ENCODE data around the gene LILRA6.
"Not testable (repeated sequence)": the region's sequence is repeated elsewhere in the genome, so short reads cannot be mapped to it uniquely, and the experiment has no call there.

Gene LILRA6

GRCh38 chr19:54252243-54252642 is 9.7 kb upstream of the LILRA6 start:
- Histone ChIP-seq H3K4me1 (ENCODE audit: control insufficient read depth in 1 of 2, insufficient read depth in 2 of 2, low read length in 2 of 2) (peaks cover 0 to 5% of the 10 kb centered on the region in 2 donors), H3K27me3 (ENCODE audit: control insufficient read depth in 1 of 2, insufficient read depth in 2 of 2, low read length in 2 of 2) (peaks cover 0 to 4% of the 10 kb centered on the region in 2 donors)

GRCh38 chr19:54248016-54248601 is 5.5 kb upstream of the LILRA6 start:
- H3K9ac ChIP-seq (ENCODE audit: low read depth in 1 of 2, low read length in 2 of 2), result no peak overlapping the region
- H3K9me3 ChIP-seq (ENCODE audit: control insufficient read depth in 1 of 2, low read length in 2 of 2), result no peaks in the 10 kb centered on the region

More at GRCh38 chr19:54252243-54252642, 9.7 kb upstream of the LILRA6 start:
- Histone ChIP-seq H3K36me3 (ENCODE audit: control insufficient read depth in 1 of 2, insufficient read depth in 2 of 2, low read length in 2 of 2) (no peaks in the 10 kb centered on the region), H3K9ac (ENCODE audit: low read depth in 1 of 2, low read length in 2 of 2) (no peak overlapping the region), H3K4me3 (ENCODE audit: low read depth in 1 of 2, low read length in 2 of 2) (no peak overlapping the region), H3K27ac (ENCODE audit: low read depth, low read length) (no peak overlapping the region), H3K9me3 (ENCODE audit: control insufficient read depth in 1 of 2, low read length in 2 of 2) (no peaks in the 10 kb centered on the region)

GRCh38 chr19:54247106-54247930 is 4.7 kb upstream of the LILRA6 start:
- Histone ChIP-seq H3K27me3 (ENCODE audit: control insufficient read depth in 1 of 2, insufficient read depth in 2 of 2, low read length in 2 of 2) (no peaks in the 10 kb centered on the region), H3K9ac (ENCODE audit: low read depth in 1 of 2, low read length in 2 of 2) (no peak overlapping the region), H3K27ac (ENCODE audit: low read depth, low read length) (no peak overlapping the region), H3K36me3 (ENCODE audit: control insufficient read depth in 1 of 2, insufficient read depth in 2 of 2, low read length in 2 of 2) (no peaks in the 10 kb centered on the region), H3K4me3 (ENCODE audit: low read depth in 1 of 2, low read length in 2 of 2) (no peak overlapping the region), H3K4me1 (ENCODE audit: control insufficient read depth in 1 of 2, insufficient read depth in 2 of 2, low read length in 2 of 2) (peaks cover 0 to 6% of the 10 kb centered on the region in 2 donors), H3K9me3 (ENCODE audit: control insufficient read depth in 1 of 2, low read length in 2 of 2) (no peaks in the 10 kb centered on the region)

More at GRCh38 chr19:54248016-54248601, 5.5 kb upstream of the LILRA6 start:
- Histone ChIP-seq H3K36me3 (ENCODE audit: control insufficient read depth in 1 of 2, insufficient read depth in 2 of 2, low read length in 2 of 2) (no peaks in the 10 kb centered on the region), H3K4me3 (ENCODE audit: low read depth in 1 of 2, low read length in 2 of 2) (no peak overlapping the region), H3K27ac (ENCODE audit: low read depth, low read length) (no peak overlapping the region), H3K27me3 (ENCODE audit: control insufficient read depth in 1 of 2, insufficient read depth in 2 of 2, low read length in 2 of 2) (no peaks in the 10 kb centered on the region), H3K4me1 (ENCODE audit: control insufficient read depth in 1 of 2, insufficient read depth in 2 of 2, low read length in 2 of 2) (peaks cover 0 to 6% of the 10 kb centered on the region in 2 donors)

- no peaks in the 10 kb centered on the region for H3K36me3 ChIP-seq (ENCODE audit: control insufficient read depth in 1 of 2, insufficient read depth in 2 of 2, low read length in 2 of 2)
- H3K4me3 ChIP-seq (ENCODE audit: low read depth in 1 of 2, low read length in 2 of 2), result no peak overlapping the region
- H3K4me1 ChIP-seq (ENCODE audit: control insufficient read depth in 1 of 2, insufficient read depth in 2 of 2, low read length in 2 of 2), result peaks cover 0 to 6% of the 10 kb centered on the region in 2 donors
- no peaks in the 10 kb centered on the region for H3K27me3 ChIP-seq (ENCODE audit: control insufficient read depth in 1 of 2, insufficient read depth in 2 of 2, low read length in 2 of 2)
- no peak overlapping the region for H3K27ac ChIP-seq (ENCODE audit: low read depth, low read length)
- H3K9ac ChIP-seq (ENCODE audit: low read depth in 1 of 2, low read length in 2 of 2), result no peak overlapping the region
- H3K9me3 ChIP-seq (ENCODE audit: control insufficient read depth in 1 of 2, low read length in 2 of 2), result no peaks in the 10 kb centered on the region
These were observed 3.3 kb upstream of the LILRA6 start for GRCh38 chr19:54245936-54246335.

- H3K9ac ChIP-seq (ENCODE audit: low read depth in 1 of 2, low read length in 2 of 2); H3K27ac ChIP-seq (ENCODE audit: low read depth, low read length); H3K4me1 ChIP-seq (ENCODE audit: control insufficient read depth in 1 of 2, insufficient read depth in 2 of 2, low read length in 2 of 2); H3K9me3 ChIP-seq (ENCODE audit: control insufficient read depth in 1 of 2, low read length in 2 of 2); H3K27me3 ChIP-seq (ENCODE audit: control insufficient read depth in 1 of 2, insufficient read depth in 2 of 2, low read length in 2 of 2); H3K4me3 ChIP-seq (ENCODE audit: low read depth in 1 of 2, low read length in 2 of 2); H3K36me3 ChIP-seq (ENCODE audit: control insufficient read depth in 1 of 2, insufficient read depth in 2 of 2, low read length in 2 of 2): not testable (repeated sequence)
These were observed 1.2 kb upstream of the LILRA6 start for GRCh38 chr19:54243809-54244208.

- not testable (repeated sequence) for H3K4me3 ChIP-seq (ENCODE audit: low read depth in 1 of 2, low read length in 2 of 2); H3K27me3 ChIP-seq (ENCODE audit: control insufficient read depth in 1 of 2, insufficient read depth in 2 of 2, low read length in 2 of 2); H3K4me1 ChIP-seq (ENCODE audit: control insufficient read depth in 1 of 2, insufficient read depth in 2 of 2, low read length in 2 of 2); H3K27ac ChIP-seq (ENCODE audit: low read depth, low read length); H3K9me3 ChIP-seq (ENCODE audit: control insufficient read depth in 1 of 2, low read length in 2 of 2); H3K36me3 ChIP-seq (ENCODE audit: control insufficient read depth in 1 of 2, insufficient read depth in 2 of 2, low read length in 2 of 2); H3K9ac ChIP-seq (ENCODE audit: low read depth in 1 of 2, low read length in 2 of 2)
These were observed 356 bp downstream of the LILRA6 start for GRCh38 chr19:54242234-54242633.

- not testable (repeated sequence) for H3K4me3 ChIP-seq (ENCODE audit: low read depth in 1 of 2, low read length in 2 of 2); H3K36me3 ChIP-seq (ENCODE audit: control insufficient read depth in 1 of 2, insufficient read depth in 2 of 2, low read length in 2 of 2); H3K9ac ChIP-seq (ENCODE audit: low read depth in 1 of 2, low read length in 2 of 2); H3K27me3 ChIP-seq (ENCODE audit: control insufficient read depth in 1 of 2, insufficient read depth in 2 of 2, low read length in 2 of 2); H3K4me1 ChIP-seq (ENCODE audit: control insufficient read depth in 1 of 2, insufficient read depth in 2 of 2, low read length in 2 of 2); H3K9me3 ChIP-seq (ENCODE audit: control insufficient read depth in 1 of 2, low read length in 2 of 2); H3K27ac ChIP-seq (ENCODE audit: low read depth, low read length)
These were observed 1.9 kb downstream of the LILRA6 start for GRCh38 chr19:54240372-54241336.

- H3K9me3 ChIP-seq (ENCODE audit: control insufficient read depth in 1 of 2, low read length in 2 of 2); H3K4me1 ChIP-seq (ENCODE audit: control insufficient read depth in 1 of 2, insufficient read depth in 2 of 2, low read length in 2 of 2); H3K36me3 ChIP-seq (ENCODE audit: control insufficient read depth in 1 of 2, insufficient read depth in 2 of 2, low read length in 2 of 2); H3K27me3 ChIP-seq (ENCODE audit: control insufficient read depth in 1 of 2, insufficient read depth in 2 of 2, low read length in 2 of 2); H3K27ac ChIP-seq (ENCODE audit: low read depth, low read length); H3K4me3 ChIP-seq (ENCODE audit: low read depth in 1 of 2, low read length in 2 of 2); H3K9ac ChIP-seq (ENCODE audit: low read depth in 1 of 2, low read length in 2 of 2): not testable (repeated sequence)
These were observed 2.9 kb downstream of the LILRA6 start for GRCh38 chr19:54239491-54240371.

GRCh38 chr19:54233941-54234340 is 8.6 kb downstream of the LILRA6 start:
- Histone ChIP-seq H3K36me3 (ENCODE audit: control insufficient read depth in 1 of 2, insufficient read depth in 2 of 2, low read length in 2 of 2) (no peaks in the 10 kb centered on the region), H3K4me3 (ENCODE audit: low read depth in 1 of 2, low read length in 2 of 2) (no peak overlapping the region), H3K27me3 (ENCODE audit: control insufficient read depth in 1 of 2, insufficient read depth in 2 of 2, low read length in 2 of 2) (peaks cover 3 to 5% of the 10 kb centered on the region in 2 donors), H3K4me1 (ENCODE audit: control insufficient read depth in 1 of 2, insufficient read depth in 2 of 2, low read length in 2 of 2) (peaks cover 0 to 3% of the 10 kb centered on the region in 2 donors), H3K27ac (ENCODE audit: low read depth, low read length) (no peak overlapping the region), H3K9ac (ENCODE audit: low read depth in 1 of 2, low read length in 2 of 2) (no peak overlapping the region), H3K9me3 (ENCODE audit: control insufficient read depth in 1 of 2, low read length in 2 of 2) (no peaks in the 10 kb centered on the region)

Data from duodenal mucosa (tissue), 2 donors.